ENCODE data around the gene ZNF467. TPM values are rescaled to one million over a fixed set of nuclear protein-coding genes. Genes with fewer than 3 reads are reported as not detected.

Gene ZNF467
- total RNA-seq, 1 experiment from 2014 or later, result 0.55 TPM

- peak overlapping the region; percentile 51 for H3K4me3 ChIP-seq (ENCODE audit: insufficient read depth, low read depth, low read length)
- peak; percentile 82 for DNase-seq
- peaks cover 48% of the 10 kb centered on the region for H3K27me3 ChIP-seq (ENCODE audit: control insufficient read depth, insufficient read depth, low read length)
- no peaks in the 10 kb centered on the region for H3K36me3 ChIP-seq (replicated peaks; ENCODE audit: control insufficient read depth, insufficient read depth, low read length)
These were observed 1.1 kb upstream of the ZNF467 start for GRCh38 chr7:149774237-149775175.

DNA sequence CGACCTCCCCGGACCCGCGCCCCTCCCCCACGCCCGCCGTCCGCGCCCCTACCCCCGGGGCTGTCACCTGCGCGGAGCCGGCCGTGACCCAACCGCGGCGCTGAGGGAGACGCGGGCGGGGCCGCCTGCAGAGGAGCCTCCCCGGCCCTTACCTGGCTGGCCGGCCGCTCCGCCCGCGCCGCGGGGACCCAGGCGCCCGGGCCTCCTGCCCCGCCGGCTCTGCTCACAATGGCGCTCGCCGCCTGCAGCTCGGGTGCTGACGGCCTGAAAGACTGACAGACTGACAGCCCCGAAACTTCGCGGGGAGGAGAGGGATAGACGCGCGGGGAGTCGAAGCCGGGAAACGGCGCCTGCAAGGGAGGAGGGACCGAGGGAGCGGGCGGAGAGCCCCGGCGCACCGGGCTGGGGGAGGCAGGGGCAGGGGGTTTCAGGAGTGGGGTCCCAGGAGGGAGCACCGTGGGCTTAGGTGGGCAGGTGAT lies 393 bp downstream of the ZNF467 start:
- Histone ChIP-seq H3K27me3 (ENCODE audit: control insufficient read depth, insufficient read depth, low read length) (peaks cover 63% of the 10 kb centered on the region), H3K36me3 (replicated peaks; ENCODE audit: control insufficient read depth, insufficient read depth, low read length) (no peaks in the 10 kb centered on the region), H3K4me3 (ENCODE audit: insufficient read depth, low read depth, low read length) (peak overlapping the region; percentile 51)
- peak; percentile 80 for DNase-seq

DNA sequence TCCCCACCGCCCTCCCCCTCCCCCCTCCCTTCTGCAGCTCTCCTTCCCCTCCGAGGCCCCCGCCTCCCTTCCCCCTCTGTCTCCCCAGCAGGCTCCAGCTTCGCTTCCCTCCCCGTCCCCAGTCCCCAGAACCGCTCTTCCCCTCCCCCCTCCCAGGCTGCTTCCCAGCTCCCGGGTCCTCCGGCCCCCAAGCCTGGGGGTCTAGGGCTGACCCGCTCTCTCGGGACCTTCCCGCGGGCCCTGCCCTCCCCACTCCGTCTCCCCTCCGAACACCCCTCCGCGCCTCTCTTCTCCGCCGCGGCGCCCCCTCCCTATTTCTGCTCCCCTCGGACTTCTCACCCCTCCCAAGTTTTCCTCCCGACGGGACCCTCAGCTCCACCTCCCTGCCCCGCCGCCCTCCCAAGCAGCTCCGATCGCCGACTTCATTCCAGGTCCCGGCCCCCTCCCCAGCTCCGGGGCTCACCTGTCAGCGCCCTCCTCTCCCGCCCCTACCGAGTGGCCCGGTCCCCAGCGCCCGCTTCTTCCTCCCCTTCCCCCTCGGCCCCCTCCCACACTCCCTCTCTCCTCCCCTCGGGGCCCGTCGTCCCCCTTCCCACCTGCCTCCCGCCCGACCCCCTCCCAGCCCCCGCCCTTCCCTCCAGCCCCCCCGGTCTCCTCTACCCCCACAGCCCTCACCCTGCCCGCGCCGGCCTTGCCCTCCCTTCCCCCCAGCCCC lies 990 bp downstream of the ZNF467 start:
- peak; percentile 92 for DNase-seq
- H3K36me3 ChIP-seq (replicated peaks; ENCODE audit: control insufficient read depth, insufficient read depth, low read length), result no peaks in the 10 kb centered on the region
- peak overlapping the region; percentile 61 for H3K4me3 ChIP-seq (ENCODE audit: insufficient read depth, low read depth, low read length)
- H3K27me3 ChIP-seq (ENCODE audit: control insufficient read depth, insufficient read depth, low read length), result peaks cover 69% of the 10 kb centered on the region

DNA sequence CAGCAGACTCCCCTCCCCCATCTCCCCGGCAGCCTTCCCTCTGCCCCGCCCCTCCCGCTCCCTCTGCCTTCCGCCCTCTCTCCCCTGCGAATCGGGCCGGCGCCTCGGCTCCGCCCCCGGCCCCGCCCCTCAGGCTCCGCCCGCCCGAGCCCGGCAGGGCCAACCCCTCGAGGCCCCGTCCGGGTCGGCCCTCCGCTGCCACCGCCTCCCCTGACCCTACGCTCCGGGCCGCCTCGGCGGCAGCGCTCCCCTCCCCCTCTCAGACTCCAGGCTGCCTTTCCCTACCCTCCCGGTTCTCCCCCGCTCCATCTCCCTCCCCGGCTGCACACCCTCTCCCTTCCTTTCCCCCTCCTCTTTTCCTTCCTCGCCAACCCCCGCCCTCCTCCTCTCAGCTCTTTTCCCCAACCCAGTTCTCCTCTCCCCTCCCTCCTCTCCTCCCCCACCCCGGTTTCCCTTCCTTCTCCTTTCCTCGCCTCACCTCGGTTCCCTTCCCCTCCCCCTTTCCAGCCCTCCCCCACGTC lies 1.6 kb downstream of the ZNF467 start:
- H3K36me3 ChIP-seq (replicated peaks; ENCODE audit: control insufficient read depth, insufficient read depth, low read length), result no peaks in the 10 kb centered on the region
- peak overlapping the region; percentile 61 for H3K4me3 ChIP-seq (ENCODE audit: insufficient read depth, low read depth, low read length)
- DNase-seq, result peak; percentile 99
- peaks cover 75% of the 10 kb centered on the region for H3K27me3 ChIP-seq (ENCODE audit: control insufficient read depth, insufficient read depth, low read length)

GRCh38 chr7:149770728-149771636 lies 2.4 kb downstream of the ZNF467 start:
- Histone ChIP-seq H3K36me3 (replicated peaks; ENCODE audit: control insufficient read depth, insufficient read depth, low read length) (no peaks in the 10 kb centered on the region), H3K4me3 (ENCODE audit: insufficient read depth, low read depth, low read length) (peak overlapping the region; percentile 34), H3K27me3 (ENCODE audit: control insufficient read depth, insufficient read depth, low read length) (peaks cover 81% of the 10 kb centered on the region)
- DNase-seq, result no peak

GRCh38 chr7:149769915-149770314 lies 3.5 kb downstream of the ZNF467 start:
- no peaks in the 10 kb centered on the region for H3K36me3 ChIP-seq (replicated peaks; ENCODE audit: control insufficient read depth, insufficient read depth, low read length)
- peaks cover 81% of the 10 kb centered on the region for H3K27me3 ChIP-seq (ENCODE audit: control insufficient read depth, insufficient read depth, low read length)
- H3K4me3 ChIP-seq (ENCODE audit: insufficient read depth, low read depth, low read length), result no peak overlapping the region
- DNase-seq, result no peak

GRCh38 chr7:149768931-149769330 lies 4.5 kb downstream of the ZNF467 start:
- H3K27me3 ChIP-seq (ENCODE audit: control insufficient read depth, insufficient read depth, low read length), result peaks cover 81% of the 10 kb centered on the region
- no peak for DNase-seq
- H3K4me3 ChIP-seq (ENCODE audit: insufficient read depth, low read depth, low read length), result no peak overlapping the region
- no peaks in the 10 kb centered on the region for H3K36me3 ChIP-seq (replicated peaks; ENCODE audit: control insufficient read depth, insufficient read depth, low read length)

GRCh38 chr7:149767068-149767467 lies 6.3 kb downstream of the ZNF467 start:
- Histone ChIP-seq H3K4me3 (ENCODE audit: insufficient read depth, low read depth, low read length) (no peak overlapping the region), H3K27me3 (ENCODE audit: control insufficient read depth, insufficient read depth, low read length) (peaks cover 92% of the 10 kb centered on the region)
- no peak for DNase-seq

GRCh38 chr7:149766135-149766675 lies 7.2 kb downstream of the ZNF467 start:
- peak; percentile 69 for DNase-seq
- Histone ChIP-seq H3K36me3 (replicated peaks; ENCODE audit: control insufficient read depth, insufficient read depth, low read length) (no peaks in the 10 kb centered on the region), H3K4me3 (ENCODE audit: insufficient read depth, low read depth, low read length) (peak overlapping the region; percentile 33; the same call in 1 of the 2 replicates), H3K27me3 (ENCODE audit: control insufficient read depth, insufficient read depth, low read length) (peaks cover 99% of the 10 kb centered on the region)

More at GRCh38 chr7:149767068-149767467, 6.3 kb downstream of the ZNF467 start:
- H3K36me3 ChIP-seq (replicated peaks; ENCODE audit: control insufficient read depth, insufficient read depth, low read length), result no peaks in the 10 kb centered on the region

GRCh38 chr7:149765399-149766121 lies 7.8 kb downstream of the ZNF467 start:
- H3K27me3 ChIP-seq (ENCODE audit: control insufficient read depth, insufficient read depth, low read length), result peaks cover 97% of the 10 kb centered on the region
- H3K36me3 ChIP-seq (replicated peaks; ENCODE audit: control insufficient read depth, insufficient read depth, low read length), result no peaks in the 10 kb centered on the region
- H3K4me3 ChIP-seq (ENCODE audit: insufficient read depth, low read depth, low read length), result peak overlapping the region; percentile 33; the same call in 1 of the 2 replicates
- peak; percentile 88 for DNase-seq

- no peaks in the 10 kb centered on the region for H3K36me3 ChIP-seq (replicated peaks; ENCODE audit: control insufficient read depth, insufficient read depth, low read length)
- peak; percentile 94 for DNase-seq
- H3K27me3 ChIP-seq (ENCODE audit: control insufficient read depth, insufficient read depth, low read length), result peaks cover 92% of the 10 kb centered on the region
- H3K4me3 ChIP-seq (ENCODE audit: insufficient read depth, low read depth, low read length), result peak overlapping the region; percentile 33
These were observed 8.6 kb downstream of the ZNF467 start for GRCh38 chr7:149764481-149765398.

DNA sequence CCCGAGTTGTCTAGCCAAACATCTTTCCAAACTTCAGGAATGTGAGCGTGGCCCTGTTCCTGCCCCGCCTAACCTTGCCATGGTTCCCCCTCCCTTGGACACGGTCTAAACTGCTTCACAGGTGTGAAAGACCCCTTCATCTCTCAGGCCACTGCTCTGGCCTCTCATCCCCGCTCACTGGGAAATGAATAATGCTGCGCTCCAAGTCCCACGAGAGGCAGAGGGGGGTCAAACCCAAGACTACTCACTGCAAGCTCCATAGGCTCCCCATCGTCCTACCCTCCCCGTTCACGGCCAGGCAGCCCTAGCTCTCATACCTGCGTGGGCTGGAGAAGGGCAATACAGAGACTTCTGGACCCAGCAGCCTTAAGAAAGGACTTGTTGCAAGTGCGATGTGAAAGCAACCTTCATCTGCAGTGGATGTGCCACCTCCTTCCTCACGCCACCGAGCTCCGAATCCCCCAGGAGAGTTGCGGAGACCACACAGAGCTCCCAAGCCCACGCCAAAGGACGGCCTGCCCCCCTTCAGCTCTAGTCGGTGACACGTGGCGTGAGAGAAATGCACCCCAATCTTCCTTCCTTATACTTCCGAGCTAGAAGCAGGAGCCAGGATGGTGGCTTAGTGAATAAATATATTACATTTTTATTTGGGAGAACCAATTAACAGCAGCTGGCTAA lies 9.7 kb downstream of the ZNF467 start:
- Histone ChIP-seq H3K4me3 (ENCODE audit: insufficient read depth, low read depth, low read length) (no peak overlapping the region), H3K36me3 (replicated peaks; ENCODE audit: control insufficient read depth, insufficient read depth, low read length) (no peaks in the 10 kb centered on the region), H3K27me3 (ENCODE audit: control insufficient read depth, insufficient read depth, low read length) (peaks cover 88% of the 10 kb centered on the region)
- no peak for DNase-seq

All from H7 (cell line).